GM13976 (cell line): Measurements from ENCODE around the gene KIAA1755.

ENCODE experiments used
- DNase-seq: peaks from one replicate; pipeline ENCODE4 v3.0.0; 2012; ENCODE audit warnings: low spot score
- CTCF ChIP-seq: IDR thresholded peaks from 2 replicates; pipeline ENCODE4 v1.5.1; 2012; ENCODE audit warnings: borderline replicate concordance, mild to moderate bottlenecking; ENCODE audit not compliant: insufficient read depth; ENCODE audit errors: extremely low read depth, missing control alignments, control extremely low read depth
- in situ Hi-C: fragments of 300-500 bp; cut with MboI; formaldehyde crosslinking; loops from one replicate; pipeline ENCODE4 v1.12.0; 2022; ENCODE audit warnings: low sequenced_read_pairs, mixed read lengths, inconsistent platforms; ENCODE audit not compliant: unreplicated experiment

The KIAA1755 gene

DNA sequence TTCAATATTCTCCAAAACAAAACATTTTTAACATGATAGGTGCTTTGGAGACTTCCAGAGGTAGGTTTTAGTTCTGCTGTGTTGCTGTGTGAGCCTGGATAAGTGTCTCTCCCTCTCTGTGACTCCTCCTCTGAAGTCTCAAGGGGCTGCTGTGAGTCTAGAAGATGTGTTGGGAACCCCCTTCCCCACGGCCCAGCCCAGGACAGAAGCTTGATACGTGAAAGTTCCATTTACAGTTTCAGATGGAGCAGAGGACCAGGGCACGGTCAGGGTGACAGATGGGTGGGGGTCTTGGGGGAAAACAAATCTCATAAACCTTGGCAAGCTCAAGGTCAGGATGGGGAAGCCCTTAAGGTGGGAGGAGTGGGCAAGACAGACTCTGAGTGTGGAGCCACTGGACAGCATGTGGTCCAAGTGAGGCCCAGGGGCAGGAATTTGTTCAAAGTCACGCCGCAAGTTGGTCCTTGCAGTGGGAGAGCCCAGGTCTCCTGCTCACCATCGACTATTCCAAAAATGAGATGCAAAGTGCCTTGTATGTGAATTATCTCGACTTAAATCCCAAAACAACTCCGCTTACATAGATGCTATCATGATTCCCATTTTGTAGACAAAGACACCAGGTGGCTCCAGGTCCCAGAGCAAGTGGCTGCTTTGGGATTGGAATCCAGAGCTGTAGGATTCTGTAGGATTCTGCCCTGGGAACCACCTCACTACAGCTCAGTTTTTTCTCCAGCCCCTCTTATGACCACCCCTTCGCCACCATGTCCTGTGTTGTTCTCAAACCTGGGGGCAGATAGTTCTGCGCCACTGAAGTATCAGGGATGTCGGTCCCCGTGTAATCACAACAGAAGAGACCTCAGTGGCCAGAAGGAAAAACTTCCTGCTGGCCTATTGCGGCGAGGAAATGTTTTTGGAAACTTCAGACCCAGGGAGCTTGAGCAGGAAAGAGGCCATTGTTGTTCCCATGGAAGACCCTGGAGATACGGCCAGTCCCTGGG is 97.4 kb downstream of the KIAA1755 start:
- DNase-seq: no peak
- in situ Hi-C loops: loop anchor here (10.0 kb wide), 1 partner anchor 98 kb away; no protein-coding TSS in a partner anchor
- TF ChIP-seq CTCF: no peak

GRCh38 chr20:38162149-38162548 is 98.4 kb downstream of the KIAA1755 start:
- in situ Hi-C loops: loop anchor here (10.0 kb wide), 1 partner anchor 97 kb away; no protein-coding TSS in a partner anchor
- no peak for DNase-seq
- no peak for TF ChIP-seq CTCF

- in situ Hi-C loops: loop anchor here (10.0 kb wide), 1 partner anchor 97 kb away; no protein-coding TSS in a partner anchor
- no peak for TF ChIP-seq CTCF
- no peak for DNase-seq
Measured at GRCh38 chr20:38161412-38161774, 99.1 kb downstream of the KIAA1755 start.
